Measurements from ENCODE around the gene MACROD2.

MACROD2 gene

GRCh38 chr20:14740380-14740779, 745.1 kb downstream of the MACROD2 start:
- TF ChIP-seq CTCF (IDR thresholded peaks at IDR 0.05; ENCODE audit: low read depth, low read length): no peak
- no peak for DNase-seq (ENCODE audit: extremely low read depth, low read depth)

- no peak for DNase-seq (ENCODE audit: extremely low read depth, low read depth)
- no peak; the same call in 1 of the 2 replicates for TF ChIP-seq CTCF (IDR thresholded peaks at IDR 0.05; ENCODE audit: low read depth, low read length)
These were observed 746.3 kb downstream of the MACROD2 start for GRCh38 chr20:14741616-14742015.

GRCh38 chr20:14744723-14745122, 749.4 kb downstream of the MACROD2 start:
- DNase-seq (ENCODE audit: extremely low read depth, low read depth): no peak
- TF ChIP-seq CTCF (IDR thresholded peaks at IDR 0.05; ENCODE audit: low read depth, low read length): no peak

- TF ChIP-seq CTCF (IDR thresholded peaks at IDR 0.05; ENCODE audit: low read depth, low read length): no peak
- DNase-seq (ENCODE audit: extremely low read depth, low read depth): no peak
These were observed 750.5 kb downstream of the MACROD2 start for GRCh38 chr20:14745830-14746229.

GRCh38 chr20:14751191-14751590, 755.9 kb downstream of the MACROD2 start:
- no peak for TF ChIP-seq CTCF (IDR thresholded peaks at IDR 0.05; ENCODE audit: low read depth, low read length)
- no peak for DNase-seq (ENCODE audit: extremely low read depth, low read depth)

- TF ChIP-seq CTCF (IDR thresholded peaks at IDR 0.05; ENCODE audit: low read depth, low read length): no peak
- no peak for DNase-seq (ENCODE audit: extremely low read depth, low read depth)
These were observed 762.4 kb downstream of the MACROD2 start for GRCh38 chr20:14757728-14758127.

GRCh38 chr20:14758356-14758755, 763.0 kb downstream of the MACROD2 start:
- no peak for DNase-seq (ENCODE audit: extremely low read depth, low read depth)
- no peak for TF ChIP-seq CTCF (IDR thresholded peaks at IDR 0.05; ENCODE audit: low read depth, low read length)

Measured in AG09319 (cell line).